ENCODE measurements around the gene S100A3. TPM values are rescaled to one million over a fixed set of nuclear protein-coding genes. Genes with fewer than 3 reads are reported as not detected.

The S100A3 gene
- polyA plus RNA-seq, 4 donors = 0.18 to 0.39 (median 0.22) TPM

DNA sequence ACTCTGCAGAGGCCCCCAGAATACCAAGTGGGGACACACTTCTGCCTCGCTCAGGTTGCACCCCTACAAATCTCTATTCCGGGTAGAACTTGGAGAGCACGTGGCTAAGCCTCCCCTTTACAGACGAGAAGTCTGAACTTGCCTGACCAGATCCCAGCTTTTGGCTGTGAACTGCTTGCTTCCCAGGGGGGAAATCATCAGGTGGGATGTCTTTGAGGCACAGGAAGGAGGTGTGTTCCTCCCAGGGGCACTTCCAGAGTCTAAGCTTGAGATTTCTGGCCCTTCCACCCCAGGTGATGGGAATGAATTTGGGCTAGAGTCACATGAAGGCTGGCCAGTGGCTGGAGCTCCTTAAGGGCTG, 1.3 kb upstream of the S100A3 start:
- DNase-seq (ENCODE audit: low read depth in 4 of 4, low spot score in 3 of 4) = no peak

DNA sequence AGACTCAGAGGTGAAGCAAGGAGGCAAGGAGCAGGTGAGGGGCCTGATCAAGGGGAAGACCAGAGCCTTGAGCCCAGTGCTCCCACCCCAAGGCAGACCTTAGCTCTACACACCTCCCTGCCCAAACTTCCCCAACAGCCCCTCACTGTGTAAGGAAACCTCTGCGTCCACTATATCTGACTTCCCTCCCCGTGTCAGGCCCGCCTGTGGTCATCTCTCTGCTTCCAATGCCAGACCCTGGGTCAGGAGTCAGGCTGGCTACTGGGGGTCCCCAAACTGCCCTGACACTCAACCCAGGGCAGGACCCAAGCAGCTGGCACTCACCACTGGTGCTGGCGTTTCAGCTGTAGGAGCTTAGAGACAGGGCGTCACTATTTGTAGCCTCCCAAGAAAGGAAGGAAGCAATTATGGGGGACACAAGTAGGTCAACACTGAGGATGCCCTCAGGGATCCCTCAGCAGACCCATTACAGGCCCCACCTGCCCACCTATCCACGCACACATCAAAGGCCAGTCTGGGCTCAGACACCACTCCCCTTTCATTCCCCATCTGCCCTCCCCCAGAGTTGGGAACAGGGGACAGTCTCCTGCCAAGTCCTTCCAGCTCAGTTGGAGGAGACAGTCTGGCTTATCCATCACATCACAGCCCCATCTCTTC, 811 bp upstream of the S100A3 start:
- DNase-seq (ENCODE audit: low read depth in 4 of 4, low spot score in 3 of 4) = no peak

DNA sequence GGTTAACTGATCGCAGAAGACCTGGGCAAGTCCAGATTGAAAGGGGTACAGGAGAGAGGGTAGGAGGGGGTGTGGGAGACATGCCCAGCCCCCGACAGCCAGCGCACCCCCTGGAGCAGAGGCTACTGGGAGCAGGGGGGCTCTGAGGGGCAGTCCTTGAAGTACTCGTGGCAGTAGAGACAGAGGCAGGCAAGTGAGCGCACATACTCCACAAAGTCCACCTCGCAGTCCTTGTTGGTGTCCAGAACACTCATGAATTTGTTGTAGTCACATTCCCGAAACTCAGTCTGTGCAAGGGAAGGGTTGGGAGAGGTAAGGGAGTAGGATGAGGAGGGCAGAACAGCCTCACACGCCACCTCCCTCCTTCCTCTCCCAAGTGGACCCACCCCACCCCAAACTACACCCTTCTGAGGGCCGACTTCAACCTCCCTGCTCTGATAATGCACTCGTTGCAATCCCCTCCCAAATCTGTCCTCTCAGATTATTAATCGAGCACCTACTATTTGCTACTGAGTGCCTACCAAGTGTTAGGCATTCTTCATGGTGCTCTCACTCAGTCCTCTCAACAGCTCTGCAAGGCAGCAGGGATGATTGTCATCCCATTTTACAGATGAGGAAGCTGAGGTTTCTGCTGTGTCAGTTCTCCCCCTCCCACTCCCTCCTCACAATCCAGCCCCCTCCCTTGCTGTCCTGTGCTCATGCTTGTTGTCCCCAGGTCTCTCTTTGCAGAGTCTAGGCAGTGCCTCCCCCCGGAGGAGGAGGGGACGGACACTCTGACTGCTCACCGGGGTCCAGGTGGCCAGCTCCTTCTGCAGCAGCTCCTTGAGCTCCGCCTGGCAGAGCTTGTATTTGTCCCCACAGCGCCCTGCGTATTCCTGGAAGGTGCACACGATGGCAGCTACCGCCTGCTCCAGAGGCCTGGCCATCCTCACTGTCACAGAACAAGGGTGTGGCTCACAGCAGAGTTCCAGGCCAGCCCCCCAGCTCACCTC, 1.2 kb downstream of the S100A3 start:
- no peak for DNase-seq (ENCODE audit: low read depth in 4 of 4, low spot score in 3 of 4)

DNA sequence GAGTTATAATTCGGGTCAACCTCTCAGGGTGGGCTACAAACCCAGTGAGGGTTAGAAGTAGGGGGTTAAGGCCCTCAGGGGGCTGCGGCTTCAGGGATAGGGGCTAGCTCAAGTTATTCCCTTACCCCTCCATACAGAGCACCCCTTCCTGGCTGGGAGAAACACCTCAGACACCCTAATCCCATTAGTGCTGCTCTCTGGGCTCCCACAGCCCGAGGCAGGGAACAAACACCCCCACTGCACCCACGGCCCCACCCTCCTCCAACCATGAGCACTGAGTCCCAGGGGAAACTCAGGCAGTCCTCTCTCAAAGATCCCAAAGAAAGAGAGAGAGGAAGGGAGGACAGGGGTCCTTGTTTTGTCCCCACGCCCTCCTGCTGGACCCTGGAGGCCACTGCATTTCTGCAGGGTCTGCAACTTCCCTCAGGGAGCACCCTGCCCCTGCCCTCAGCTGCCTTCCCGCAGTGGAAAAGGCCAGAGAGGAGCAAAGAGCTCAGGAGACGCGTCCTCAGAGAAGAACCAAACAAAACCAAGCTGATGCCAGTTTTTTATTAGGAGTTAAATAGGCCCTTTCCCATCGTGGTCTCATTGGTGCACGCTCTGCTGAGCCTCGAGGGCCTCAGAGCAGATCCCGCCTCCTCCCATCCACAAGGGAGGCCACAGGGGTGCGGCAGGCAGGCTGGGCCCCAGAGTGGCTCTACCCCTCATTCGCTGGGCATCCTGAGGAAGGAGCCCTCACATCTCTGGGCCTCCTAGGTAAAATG, 2.1 kb downstream of the S100A3 start:
- no peak for DNase-seq (ENCODE audit: low read depth in 4 of 4, low spot score in 3 of 4)

DNA sequence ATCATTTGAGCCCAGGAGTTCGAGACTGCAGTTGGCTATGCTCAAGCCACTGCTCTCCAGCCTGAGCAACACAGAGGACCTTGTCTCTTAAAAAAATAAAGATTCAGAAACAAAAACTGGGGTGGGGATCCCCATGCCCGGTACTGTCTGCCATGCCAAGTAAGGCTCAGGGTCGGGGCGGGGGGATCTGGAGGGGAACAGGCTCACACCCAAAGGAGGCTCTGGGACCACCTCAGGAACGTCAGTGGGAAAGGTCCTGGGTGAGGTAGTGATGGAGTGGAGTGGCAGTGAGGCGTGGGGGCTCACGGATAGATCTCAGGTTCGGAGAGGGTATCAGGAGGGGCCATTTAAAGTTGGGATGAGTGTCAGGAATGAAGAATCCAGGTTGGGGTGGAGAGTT, 2.7 kb downstream of the S100A3 start:
- no peak for DNase-seq (ENCODE audit: low read depth in 4 of 4, low spot score in 3 of 4)

DNA sequence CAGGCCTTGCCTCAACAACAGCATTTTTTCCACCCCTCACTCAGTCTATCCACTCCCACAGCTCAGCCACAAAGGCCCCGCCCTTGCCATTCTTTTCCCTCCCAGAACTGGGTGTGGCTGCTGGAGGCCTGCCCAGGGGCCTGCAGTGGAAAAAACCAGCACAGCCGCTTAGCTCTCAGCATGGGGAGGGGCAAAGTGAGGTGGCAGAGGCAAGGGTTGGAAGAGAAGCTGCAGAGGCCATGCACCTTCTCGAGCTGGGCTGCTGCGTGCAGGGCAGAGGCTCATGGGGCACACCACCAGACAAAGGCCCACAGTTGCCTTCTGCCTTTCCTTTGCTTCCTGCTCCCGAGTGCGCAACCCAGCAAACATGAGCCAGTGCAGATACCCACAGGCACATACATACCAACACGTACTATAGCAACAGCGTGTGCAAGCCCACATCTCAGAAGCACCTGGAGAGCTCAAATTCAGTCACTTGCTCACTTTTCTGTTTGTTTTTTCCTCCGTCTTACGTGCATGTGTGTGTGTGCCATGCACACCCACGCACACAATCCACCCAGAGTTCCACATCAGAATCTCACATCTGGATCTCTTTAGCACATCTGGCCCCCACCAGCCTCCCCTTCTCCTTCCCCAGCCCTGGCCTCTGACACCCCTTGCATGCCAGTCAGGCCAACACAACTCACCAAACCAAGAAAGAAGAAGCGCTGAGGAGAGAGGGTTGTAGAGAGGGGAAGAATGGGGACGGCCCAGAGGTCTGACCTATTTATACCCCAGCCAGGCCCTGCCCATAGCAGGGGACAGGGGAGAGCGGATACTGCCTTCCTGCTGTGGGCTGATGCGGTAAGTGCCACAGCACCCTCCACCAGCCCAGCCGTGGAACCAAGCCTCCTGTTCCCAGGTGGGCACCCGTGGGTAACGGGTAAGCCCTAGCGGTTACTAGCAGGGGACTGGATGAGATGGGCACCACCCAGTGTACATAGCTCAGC, 3.7 kb downstream of the S100A3 start, which contains the start of gene S100A4:
Gene S100A4 (minus strand): TSS at position 740 of the 989 bp plus-strand sequence. CDS start 1,012 bp downstream, outside the sequence.
- DNase-seq (ENCODE audit: low read depth in 4 of 4, low spot score in 3 of 4) = peak in 1 of 4 donors; percentile 81

DNA sequence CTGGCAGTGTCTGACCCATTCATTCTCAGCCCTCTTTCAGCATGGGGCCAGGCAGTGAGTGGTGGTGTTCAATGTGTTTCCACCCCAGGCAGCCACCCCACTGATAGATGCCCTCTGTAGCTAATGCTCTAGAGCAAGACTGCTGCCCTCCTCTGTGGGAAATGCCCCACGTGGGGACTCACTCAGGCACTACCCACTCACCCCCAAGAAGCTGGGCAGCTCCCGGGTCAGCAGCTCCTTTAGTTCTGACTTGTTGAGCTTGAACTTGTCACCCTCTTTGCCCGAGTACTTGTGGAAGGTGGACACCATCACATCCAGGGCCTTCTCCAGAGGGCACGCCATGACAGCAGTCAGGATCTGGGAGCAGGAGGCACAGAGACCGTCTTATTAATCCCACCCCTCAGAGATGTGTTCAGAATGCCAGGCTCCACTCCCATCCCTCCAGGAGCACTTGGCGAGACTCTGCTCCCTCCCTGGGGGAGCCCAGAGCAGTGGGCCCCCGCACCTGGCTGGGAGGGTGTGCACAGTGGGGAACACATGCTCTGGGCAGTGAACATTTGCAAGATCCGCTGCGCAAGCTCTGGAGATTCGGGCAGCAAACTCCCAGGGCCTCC, 4.5 kb downstream of the S100A3 start:
- no peak for DNase-seq (ENCODE audit: low read depth in 4 of 4, low spot score in 3 of 4)

DNA sequence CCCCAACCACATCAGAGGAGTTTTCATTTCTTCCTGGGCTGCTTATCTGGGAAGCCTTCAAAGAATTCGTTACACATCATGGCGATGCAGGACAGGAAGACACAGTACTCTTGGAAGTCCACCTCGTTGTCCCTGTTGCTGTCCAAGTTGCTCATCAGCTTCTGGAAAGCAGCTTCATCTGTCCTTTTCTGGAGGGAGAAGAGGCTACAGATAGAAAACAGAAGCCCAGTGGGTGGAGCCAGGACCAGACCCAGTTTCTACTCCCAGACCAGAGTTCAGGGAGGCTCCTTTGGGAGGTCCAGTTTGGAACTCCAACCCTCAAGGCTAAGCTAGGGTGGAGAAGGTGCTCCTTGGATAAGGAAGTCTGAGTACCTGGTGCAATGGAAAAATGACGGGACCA, 5.3 kb downstream of the S100A3 start:
- no peak for DNase-seq (ENCODE audit: low read depth in 4 of 4, low spot score in 3 of 4)

DNA sequence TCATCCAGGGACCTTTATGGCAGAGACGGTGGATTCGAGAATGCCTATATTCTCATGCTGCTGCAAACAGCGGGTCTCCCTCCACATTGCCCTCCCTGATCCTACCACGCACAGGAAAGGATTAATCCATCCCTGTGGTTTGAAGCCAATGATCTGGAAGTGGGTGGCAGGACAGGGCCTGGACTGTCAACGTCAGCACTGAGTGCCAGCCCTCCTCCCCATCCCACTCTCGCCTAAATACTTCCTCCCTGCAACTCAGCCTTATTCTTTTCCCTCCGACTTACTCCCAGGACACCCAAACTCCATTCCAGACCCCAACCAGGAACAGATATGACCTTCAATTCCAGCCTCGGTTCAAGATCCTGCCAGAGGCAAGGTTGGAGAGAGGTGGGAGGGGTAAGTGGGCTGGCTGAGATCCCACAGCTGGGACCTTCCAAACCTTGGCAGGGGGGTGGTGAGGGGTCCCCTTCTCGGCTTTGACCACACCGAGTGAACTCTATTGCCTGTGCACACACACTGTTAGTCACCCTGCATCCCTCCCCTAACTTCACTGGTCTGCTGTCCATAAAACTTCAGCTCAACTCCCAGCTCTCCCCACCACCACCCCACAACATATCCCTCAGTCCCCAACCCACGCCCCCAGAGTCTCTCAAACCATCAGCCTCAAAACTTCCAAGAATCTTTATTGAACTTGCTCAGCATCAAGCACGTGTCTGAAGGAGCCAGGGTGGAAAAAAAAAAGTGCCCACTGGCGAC, 5.9 kb downstream of the S100A3 start:
- DNase-seq (ENCODE audit: low read depth in 4 of 4, low spot score in 3 of 4) = no peak

DNA sequence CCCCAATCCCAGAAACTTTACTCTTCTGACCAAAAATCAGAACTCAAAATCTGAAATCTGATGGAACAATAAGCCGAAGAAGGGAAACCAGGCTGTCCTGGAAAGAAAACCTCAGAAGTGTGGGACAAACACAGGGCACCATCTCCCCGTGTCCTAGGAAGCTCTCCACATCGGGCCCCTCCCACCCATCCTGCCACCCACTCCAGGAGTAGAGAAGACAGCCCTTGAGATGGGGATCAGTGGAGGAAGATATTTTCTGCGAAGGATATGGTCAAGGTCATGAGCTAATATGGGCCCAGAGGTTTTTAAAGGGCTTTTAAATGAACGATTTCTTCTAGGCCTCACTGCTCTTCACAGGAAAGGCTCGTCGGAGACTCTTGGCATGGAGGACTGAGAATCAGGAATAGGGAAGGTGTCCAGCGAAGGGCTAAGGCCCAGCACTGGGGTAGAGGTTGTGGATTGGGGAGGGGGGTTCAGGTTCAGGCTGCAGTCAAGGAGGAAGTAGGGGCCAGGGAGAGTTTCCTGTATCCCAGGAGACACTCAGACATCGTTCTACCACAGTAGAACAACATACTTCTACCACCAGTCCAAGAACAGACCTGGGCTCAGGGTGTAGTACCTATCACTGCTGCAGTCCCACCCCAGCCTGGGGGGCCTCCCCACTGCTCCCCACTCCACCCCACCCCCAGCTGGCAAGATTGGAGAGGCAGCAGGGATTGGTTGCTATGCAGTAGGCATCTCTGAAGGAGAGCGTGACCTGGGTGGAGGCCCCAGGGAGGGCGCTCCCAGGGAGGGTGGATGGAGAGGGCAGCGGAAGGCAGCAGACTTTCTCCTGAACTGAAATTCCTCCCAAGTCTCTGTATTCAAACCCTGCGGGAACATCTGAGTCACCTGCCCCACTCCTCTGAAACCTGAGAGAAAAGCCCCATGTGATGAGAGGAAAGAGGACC, 7.1 kb downstream of the S100A3 start:
- DNase-seq (ENCODE audit: low read depth in 4 of 4, low spot score in 3 of 4) = no peak

DNA sequence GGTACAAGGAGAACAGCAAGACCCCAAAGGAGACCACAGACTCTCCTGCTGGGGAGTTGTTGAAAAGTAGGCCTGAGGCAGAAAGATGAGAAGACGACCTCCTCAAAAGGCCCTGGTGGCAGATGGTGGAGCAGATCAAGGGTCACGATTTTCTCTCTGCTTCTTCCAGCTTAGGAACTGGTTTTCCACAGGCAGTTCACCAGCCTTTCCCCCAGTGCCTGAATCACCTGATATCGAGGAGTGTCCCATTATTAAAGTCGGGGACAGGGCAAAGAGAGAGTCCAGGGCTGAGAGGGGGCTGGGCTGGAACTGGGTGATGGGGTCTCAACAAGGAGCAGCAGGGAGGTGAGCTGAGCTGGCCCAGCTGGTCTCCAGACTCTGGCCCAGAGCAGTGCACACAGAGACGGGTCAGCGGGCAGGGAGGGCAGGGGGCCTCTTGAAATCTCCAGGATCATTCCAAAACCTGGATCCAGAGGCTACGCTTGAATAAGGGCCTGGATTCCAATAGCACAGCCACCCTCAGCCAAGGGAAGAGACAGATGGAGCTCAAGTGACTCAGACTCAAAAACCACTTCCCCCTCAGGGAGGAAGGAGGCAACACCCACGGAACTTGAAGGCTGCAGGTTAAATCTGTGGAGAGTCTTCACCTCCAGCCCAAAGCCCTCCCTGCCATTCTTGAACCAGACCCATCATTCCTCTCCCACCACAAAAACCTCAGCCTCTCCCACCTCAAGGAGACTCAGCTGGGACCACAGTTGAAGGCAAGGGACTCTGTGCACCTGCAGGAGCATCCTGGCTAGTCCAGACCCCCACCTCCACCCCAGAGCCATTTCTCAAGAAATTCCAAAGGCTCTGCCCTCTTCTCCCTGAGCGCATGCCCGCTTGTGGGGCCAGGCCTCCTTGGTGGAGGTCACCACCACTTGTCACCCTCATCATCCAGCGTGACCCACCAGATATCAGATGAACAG, 8.4 kb downstream of the S100A3 start, which contains the start of gene S100A5:
Gene S100A5 (minus strand): TSS at position 541 of the 968 bp plus-strand sequence. CDS start 743 bp downstream, outside the sequence.
- DNase-seq (ENCODE audit: low read depth in 4 of 4, low spot score in 3 of 4) = no peak

DNA sequence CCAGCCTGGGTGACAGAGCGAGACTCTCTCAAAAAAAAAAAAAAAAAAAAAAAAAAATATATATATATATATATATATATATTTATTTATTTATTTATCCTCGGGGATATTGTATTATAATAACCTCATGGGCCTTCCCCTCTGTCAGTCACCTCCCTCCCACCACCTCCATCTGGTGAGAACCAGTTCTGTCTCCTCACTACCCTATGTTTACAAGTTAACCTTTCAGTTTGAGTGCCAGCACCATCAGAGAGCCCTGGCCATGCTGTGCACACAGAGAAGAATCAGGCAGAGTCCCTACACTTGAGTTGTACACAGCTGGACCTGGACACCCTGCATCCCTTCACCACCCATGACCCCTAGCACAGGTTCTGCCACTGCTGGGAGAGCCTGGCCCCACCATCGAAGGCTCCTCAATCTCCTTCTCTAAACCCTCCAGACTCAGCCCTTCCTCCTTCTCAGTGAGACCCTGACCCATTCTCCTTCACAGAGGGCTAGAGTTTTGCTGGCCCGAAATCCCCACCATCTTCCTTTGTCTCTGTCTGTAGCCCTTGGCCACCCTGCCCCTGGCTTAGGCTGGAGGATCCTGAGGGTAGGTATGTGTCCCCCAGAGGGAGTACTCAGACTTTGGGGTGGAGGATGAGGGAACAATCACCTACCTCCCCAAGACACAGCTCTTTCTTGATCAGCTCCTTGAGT, 9.5 kb downstream of the S100A3 start:
- no peak for DNase-seq (ENCODE audit: low read depth in 4 of 4, low spot score in 3 of 4)

DNA sequence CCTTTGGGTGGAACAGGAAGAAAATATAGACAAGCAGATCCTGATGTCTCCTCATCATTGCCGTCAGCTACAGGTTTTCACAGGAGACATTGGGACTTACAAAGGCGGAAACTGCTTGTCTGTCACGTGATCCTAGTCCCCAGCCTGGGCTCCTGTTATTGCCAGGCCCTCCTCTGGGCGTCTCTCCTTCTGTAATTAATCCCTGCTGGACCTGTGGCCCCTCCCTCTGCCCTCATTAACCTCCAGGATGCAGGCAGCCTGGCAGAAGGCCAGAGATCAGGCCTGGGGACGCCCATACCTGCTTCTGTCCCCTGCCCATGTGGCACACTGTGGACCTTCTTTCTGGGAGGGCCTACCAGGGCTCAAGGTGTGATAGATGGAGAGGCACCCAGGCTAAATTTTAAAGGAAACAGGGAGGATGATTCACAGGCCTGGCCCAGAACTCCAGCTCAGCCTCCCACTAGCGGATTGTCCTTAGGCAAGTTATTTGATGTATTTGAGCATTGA, 10.7 kb downstream of the S100A3 start:
- no peak for DNase-seq (ENCODE audit: low read depth in 4 of 4, low spot score in 3 of 4)

DNA sequence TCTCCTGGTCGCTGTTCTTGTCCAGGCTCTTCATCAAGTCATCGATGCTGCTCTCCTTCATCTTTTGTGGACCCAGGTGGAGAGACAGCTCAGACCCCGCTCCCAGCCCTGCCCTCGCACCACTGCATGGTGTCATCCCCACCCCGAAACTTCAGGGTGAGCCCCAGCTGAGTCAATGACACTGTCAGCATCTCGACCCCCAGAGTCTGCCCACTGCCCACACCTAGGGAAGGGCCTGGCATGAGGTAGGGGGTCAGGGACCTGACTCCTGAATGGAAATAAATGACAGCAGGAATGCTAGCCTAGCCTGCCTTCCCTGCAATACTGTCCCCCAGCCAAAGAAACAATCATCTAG, 11.7 kb downstream of the S100A3 start:
- no peak for DNase-seq (ENCODE audit: low read depth in 4 of 4, low spot score in 3 of 4)

DNA sequence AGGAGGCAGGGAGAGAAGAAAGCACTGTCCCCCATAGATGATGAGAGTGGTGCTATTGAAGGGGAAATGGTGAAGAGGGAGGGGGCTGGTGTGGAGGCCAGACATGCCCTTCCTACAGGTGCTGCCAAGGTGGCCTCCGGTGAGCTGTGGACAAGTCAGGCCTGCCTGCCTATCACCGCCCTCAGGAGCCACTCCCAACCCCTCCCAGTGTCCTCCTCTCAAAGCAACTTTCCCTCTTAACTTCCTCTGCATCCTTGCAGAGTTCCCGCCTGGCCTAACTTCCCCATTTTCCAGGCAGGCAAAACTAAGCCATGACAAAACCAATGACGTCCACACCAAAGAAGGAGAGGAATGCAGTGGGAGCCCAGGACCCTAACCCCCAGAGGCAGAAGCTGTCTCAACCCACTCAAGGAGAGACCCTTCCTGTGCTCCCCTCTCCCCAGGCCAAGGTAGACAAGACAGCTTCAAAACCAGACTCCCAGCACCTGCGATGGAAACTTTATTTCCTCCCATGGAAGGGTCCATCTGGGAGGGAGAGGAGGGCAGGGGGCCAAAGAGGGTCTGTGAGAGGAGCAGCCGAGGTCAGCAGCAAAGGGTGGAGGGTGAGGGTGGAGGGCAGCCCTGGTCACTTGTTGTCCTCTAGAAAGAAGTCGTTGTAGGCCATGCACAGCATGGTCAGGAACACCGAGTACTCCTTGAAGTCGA, 12.2 kb downstream of the S100A3 start:
- no peak for DNase-seq (ENCODE audit: low read depth in 4 of 4, low spot score in 3 of 4)

Measured in left renal pelvis (tissue), 4 donors.